Measurements from ENCODE around the gene MAPK1IP1L.

The MAPK1IP1L gene

DNA sequence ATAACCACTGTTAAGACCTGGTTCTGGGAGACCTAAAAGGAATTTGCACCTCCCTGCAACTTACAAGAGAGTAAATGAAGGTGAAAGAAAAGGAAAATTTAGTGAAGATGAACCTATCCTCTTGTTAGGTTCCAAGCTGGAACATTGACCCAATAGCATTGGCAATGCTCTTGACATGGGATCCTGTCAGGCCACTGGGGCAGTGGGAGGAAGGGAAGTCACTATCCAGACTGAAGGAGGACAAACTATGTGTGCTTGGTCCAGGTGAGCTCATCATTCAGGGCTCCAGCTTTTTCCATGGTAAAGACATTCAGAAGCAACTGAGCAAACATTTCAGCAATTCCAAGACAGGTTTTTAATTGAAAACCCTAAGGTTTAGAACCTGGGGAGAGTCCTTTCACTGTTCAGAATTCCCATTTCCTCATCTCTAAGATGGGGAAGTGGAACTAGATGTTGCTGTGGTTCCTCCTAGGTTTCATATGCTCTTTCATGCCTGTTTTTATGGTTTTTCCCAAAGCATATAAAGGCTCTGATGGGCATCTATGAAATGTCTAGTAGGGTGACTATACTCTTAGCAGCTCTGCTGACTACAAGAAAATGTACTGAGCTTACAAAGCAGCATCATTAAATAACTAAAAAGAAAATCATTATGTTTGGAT is 33.1 kb downstream of the MAPK1IP1L start:
- Histone ChIP-seq H3K4me3 (ENCODE audit: insufficient read length, low read depth) (no peak overlapping the region), H3K36me3 (ENCODE audit: insufficient read depth, insufficient read length, low read length) (no peaks in the 10 kb centered on the region), H3K4me1 (ENCODE audit: insufficient read depth, insufficient read length) (no peaks in the 10 kb centered on the region), H3K27me3 (ENCODE audit: insufficient read depth, insufficient read length) (no peaks in the 10 kb centered on the region), H3K9me3 (ENCODE audit: insufficient read depth, low read length) (no peaks in the 10 kb centered on the region; the same call in 1 of the 2 replicates), H3K9ac (ENCODE audit: insufficient read length, low read depth) (no peak overlapping the region)
- DNase-seq (ENCODE audit: low read depth, low spot score), result no peak
- TF ChIP-seq YY1 (IDR thresholded peaks at IDR 0.05; ENCODE audit: insufficient read depth, insufficient read length), result no peak
- TF ChIP-seq SUZ12 (IDR thresholded peaks at IDR 0.05; ENCODE audit: extremely low read depth, insufficient read depth, insufficient read length), result no peak
- no peak for TF ChIP-seq ZNF274 (IDR thresholded peaks at IDR 0.05; ENCODE audit: low read depth, low read length)

DNA sequence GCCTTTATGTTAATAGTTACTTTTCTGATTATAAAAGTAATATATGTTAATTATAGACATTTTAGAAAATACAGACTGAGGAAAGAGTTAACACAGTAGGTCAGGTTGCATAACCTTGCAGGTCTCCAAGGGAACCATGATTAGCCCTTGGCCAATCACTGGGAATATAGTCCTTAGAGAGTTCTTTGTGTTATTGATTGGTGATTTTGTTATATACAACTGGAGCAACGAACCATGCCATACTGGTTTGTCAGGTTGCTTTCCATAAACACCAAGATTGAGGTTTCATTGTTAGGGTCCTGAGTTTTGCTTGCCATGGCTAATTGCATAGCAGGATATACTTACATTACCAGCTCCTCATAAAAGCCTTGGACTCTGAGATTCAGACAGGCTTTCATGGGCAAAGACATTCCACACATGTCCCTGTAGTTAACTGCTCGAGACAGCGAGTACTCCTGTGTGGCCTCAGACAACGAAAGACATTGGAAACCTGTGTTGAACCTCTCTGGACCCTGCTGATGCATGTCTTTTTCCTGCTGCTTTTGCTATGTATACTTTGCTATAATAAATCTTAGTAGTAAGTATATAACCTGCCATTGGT is 33.7 kb downstream of the MAPK1IP1L start:
- H3K36me3 ChIP-seq (ENCODE audit: insufficient read depth, insufficient read length, low read length), result no peaks in the 10 kb centered on the region
- no peaks in the 10 kb centered on the region; the same call in 1 of the 2 replicates for H3K9me3 ChIP-seq (ENCODE audit: insufficient read depth, low read length)
- DNase-seq (ENCODE audit: low read depth, low spot score), result no peak
- no peak for TF ChIP-seq SUZ12 (IDR thresholded peaks at IDR 0.05; ENCODE audit: extremely low read depth, insufficient read depth, insufficient read length)
- no peak for TF ChIP-seq YY1 (IDR thresholded peaks at IDR 0.05; ENCODE audit: insufficient read depth, insufficient read length)
- no peak for TF ChIP-seq ZNF274 (IDR thresholded peaks at IDR 0.05; ENCODE audit: low read depth, low read length)
- H3K4me3 ChIP-seq (ENCODE audit: insufficient read length, low read depth), result no peak overlapping the region
- no peaks in the 10 kb centered on the region for H3K4me1 ChIP-seq (ENCODE audit: insufficient read depth, insufficient read length)
- no peak overlapping the region for H3K9ac ChIP-seq (ENCODE audit: insufficient read length, low read depth)
- H3K27me3 ChIP-seq (ENCODE audit: insufficient read depth, insufficient read length), result no peaks in the 10 kb centered on the region

DNA sequence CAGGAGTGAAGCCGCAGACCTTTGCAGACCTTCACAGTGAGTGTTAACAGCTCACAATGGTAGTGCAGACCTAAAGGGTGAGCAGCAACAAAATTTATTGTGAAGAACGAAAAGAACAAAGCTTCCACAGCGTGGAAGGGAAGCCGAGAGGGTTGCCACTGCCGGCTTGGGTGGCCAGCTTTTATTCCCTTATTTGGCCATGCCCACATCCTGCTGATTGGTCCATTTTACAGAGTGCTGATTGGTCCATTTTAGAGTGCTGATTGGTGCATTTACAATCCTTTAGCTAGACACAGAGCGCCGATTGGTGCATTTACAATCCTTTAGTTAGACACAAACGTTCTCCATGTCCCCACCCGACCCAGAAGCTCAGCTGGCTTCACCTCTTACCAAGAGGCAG is 35.5 kb downstream of the MAPK1IP1L start:
- Histone ChIP-seq H3K4me3 (ENCODE audit: insufficient read length, low read depth) (no peak overlapping the region), H3K4me1 (ENCODE audit: insufficient read depth, insufficient read length) (no peaks in the 10 kb centered on the region), H3K9me3 (ENCODE audit: insufficient read depth, low read length) (no peaks in the 10 kb centered on the region; the same call in 1 of the 2 replicates), H3K9ac (ENCODE audit: insufficient read length, low read depth) (no peak overlapping the region), H3K36me3 (ENCODE audit: insufficient read depth, insufficient read length, low read length) (no peaks in the 10 kb centered on the region), H3K27me3 (ENCODE audit: insufficient read depth, insufficient read length) (no peaks in the 10 kb centered on the region)
- no peak for TF ChIP-seq YY1 (IDR thresholded peaks at IDR 0.05; ENCODE audit: insufficient read depth, insufficient read length)
- no peak for TF ChIP-seq SUZ12 (IDR thresholded peaks at IDR 0.05; ENCODE audit: extremely low read depth, insufficient read depth, insufficient read length)
- TF ChIP-seq ZNF274 (IDR thresholded peaks at IDR 0.05; ENCODE audit: low read depth, low read length), result no peak
- DNase-seq (ENCODE audit: low read depth, low spot score), result no peak

DNA sequence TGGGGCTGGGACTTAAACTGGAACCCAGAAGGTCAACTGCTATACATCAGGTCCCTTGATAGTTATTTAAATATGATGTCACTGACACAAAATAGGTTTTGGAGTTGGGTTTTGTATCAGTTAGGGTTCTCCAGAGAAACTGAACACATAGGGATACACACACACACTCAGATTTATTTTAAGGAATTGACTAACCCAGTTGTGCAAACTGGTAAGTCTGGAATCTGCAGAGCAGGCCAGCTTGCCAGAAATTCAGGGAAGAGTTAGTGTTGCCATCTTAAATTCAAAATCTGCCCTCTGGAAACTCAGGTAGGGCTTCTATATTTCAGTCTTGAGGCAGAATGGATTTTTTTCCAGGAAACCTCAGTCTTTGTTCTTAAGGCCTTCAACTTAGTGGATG is 36.9 kb downstream of the MAPK1IP1L start:
- TF ChIP-seq SUZ12 (IDR thresholded peaks at IDR 0.05; ENCODE audit: extremely low read depth, insufficient read depth, insufficient read length) (no peak), ZNF274 (IDR thresholded peaks at IDR 0.05; ENCODE audit: low read depth, low read length) (no peak), YY1 (IDR thresholded peaks at IDR 0.05; ENCODE audit: insufficient read depth, insufficient read length) (no peak)
- Histone ChIP-seq H3K36me3 (ENCODE audit: insufficient read depth, insufficient read length, low read length) (no peaks in the 10 kb centered on the region), H3K4me1 (ENCODE audit: insufficient read depth, insufficient read length) (no peaks in the 10 kb centered on the region), H3K27me3 (ENCODE audit: insufficient read depth, insufficient read length) (no peaks in the 10 kb centered on the region), H3K9ac (ENCODE audit: insufficient read length, low read depth) (no peak overlapping the region), H3K9me3 (ENCODE audit: insufficient read depth, low read length) (no peaks in the 10 kb centered on the region; the same call in 1 of the 2 replicates), H3K4me3 (ENCODE audit: insufficient read length, low read depth) (no peak overlapping the region)
- no peak for DNase-seq (ENCODE audit: low read depth, low spot score)

DNA sequence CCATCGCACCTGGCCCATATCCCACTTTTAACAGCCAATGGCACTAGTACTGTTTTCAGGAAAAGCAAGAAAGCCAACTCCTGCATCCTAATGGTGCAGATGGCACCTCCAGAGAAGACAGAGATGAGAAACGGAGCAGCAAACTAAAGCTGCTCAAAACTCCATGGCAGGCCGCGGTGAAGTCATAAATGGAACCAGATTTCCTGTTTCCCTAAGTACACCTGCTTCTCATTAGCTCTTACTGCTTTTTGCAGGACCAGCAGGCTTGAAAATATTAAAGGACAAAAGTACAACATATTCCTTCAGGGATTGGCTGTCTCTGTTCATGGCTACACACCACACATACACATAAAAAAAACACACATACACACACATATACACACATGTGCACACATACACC is 40.9 kb downstream of the MAPK1IP1L start:
- TF ChIP-seq YY1 (IDR thresholded peaks at IDR 0.05; ENCODE audit: insufficient read depth, insufficient read length) (no peak), ZNF274 (IDR thresholded peaks at IDR 0.05; ENCODE audit: low read depth, low read length) (no peak), SUZ12 (IDR thresholded peaks at IDR 0.05; ENCODE audit: extremely low read depth, insufficient read depth, insufficient read length) (no peak)
- H3K9ac ChIP-seq (ENCODE audit: insufficient read length, low read depth), result no peak overlapping the region
- H3K4me3 ChIP-seq (ENCODE audit: insufficient read length, low read depth), result no peak overlapping the region
- H3K27me3 ChIP-seq (ENCODE audit: insufficient read depth, insufficient read length), result no peaks in the 10 kb centered on the region
- H3K36me3 ChIP-seq (ENCODE audit: insufficient read depth, insufficient read length, low read length), result no peaks in the 10 kb centered on the region
- H3K4me1 ChIP-seq (ENCODE audit: insufficient read depth, insufficient read length), result no peaks in the 10 kb centered on the region
- DNase-seq (ENCODE audit: low read depth, low spot score), result no peak
- H3K9me3 ChIP-seq (ENCODE audit: insufficient read depth, low read length), result no peaks in the 10 kb centered on the region

DNA sequence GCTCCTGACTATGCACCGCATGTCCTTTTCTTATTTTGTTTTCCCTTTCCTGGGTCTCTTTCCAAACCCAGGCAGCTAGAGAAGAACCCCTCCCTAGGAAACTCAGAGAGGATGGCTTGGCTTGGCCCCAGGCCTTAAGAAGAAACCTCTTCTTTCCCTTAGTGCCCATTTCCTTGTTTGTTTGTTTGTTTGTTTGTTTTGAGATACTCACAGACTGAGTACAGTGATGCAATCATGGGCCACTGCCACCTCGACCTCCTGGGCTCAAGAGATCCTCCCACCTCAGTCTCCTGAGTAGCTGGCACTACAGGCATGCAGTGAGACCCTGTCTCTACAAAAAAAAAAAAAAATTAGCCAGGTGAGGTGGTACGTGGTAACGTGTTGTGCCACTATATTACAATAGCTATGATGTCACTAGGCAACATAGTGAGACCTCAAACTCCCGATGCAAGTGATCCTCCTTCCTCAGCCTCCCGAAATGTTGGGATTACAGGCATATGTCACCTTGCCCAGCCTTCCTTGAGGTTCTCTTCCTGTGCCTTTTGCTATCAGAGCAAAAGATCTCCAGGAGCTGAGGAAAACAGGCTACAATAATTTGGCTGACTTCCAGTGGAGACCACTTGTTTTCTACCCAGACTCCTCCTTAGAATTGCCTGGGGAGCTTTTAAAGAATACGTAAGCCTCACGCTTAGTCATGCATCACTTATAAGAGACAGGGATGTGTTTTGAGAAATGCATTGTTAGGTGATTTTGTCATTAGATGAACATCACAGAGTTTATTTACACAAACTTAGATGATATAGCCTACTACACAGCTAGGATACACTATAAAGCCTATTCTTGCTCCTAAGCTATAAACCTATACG is 43.1 kb downstream of the MAPK1IP1L start:
- no peaks in the 10 kb centered on the region for H3K36me3 ChIP-seq (ENCODE audit: insufficient read depth, insufficient read length, low read length)
- no peak overlapping the region for H3K9ac ChIP-seq (ENCODE audit: insufficient read length, low read depth)
- H3K9me3 ChIP-seq (ENCODE audit: insufficient read depth, low read length), result no peaks in the 10 kb centered on the region
- H3K27me3 ChIP-seq (ENCODE audit: insufficient read depth, insufficient read length), result no peaks in the 10 kb centered on the region
- no peak overlapping the region for H3K4me3 ChIP-seq (ENCODE audit: insufficient read length, low read depth)
- TF ChIP-seq ZNF274 (IDR thresholded peaks at IDR 0.05; ENCODE audit: low read depth, low read length) (no peak), SUZ12 (IDR thresholded peaks at IDR 0.05; ENCODE audit: extremely low read depth, insufficient read depth, insufficient read length) (no peak), YY1 (IDR thresholded peaks at IDR 0.05; ENCODE audit: insufficient read depth, insufficient read length) (no peak)
- no peaks in the 10 kb centered on the region for H3K4me1 ChIP-seq (ENCODE audit: insufficient read depth, insufficient read length)
- DNase-seq (ENCODE audit: low read depth, low spot score), result no peak

Measured in NT2/D1 (cell line).